PC-9 (cell line): Measurements from ENCODE around the gene TP53BP1.

Source experiments
- EZH2 ChIP-seq: fragments of 200-600 bp; sonication (generic); IDR thresholded peaks from 2 replicates; pipeline ENCODE4 v1.8.0; 2017; ENCODE audit warnings: antibody characterized with exemption, low read depth
- TF ChIP-seq, protein P1 (sequence below): fragments of 200-600 bp; sonication (generic); conservative IDR thresholded peaks from 2 replicates; pipeline ENCODE4 v1.6.1; 2017; ENCODE audit warnings: mixed run types, antibody characterized with exemption, mild to moderate bottlenecking, moderate library complexity

DNA sequence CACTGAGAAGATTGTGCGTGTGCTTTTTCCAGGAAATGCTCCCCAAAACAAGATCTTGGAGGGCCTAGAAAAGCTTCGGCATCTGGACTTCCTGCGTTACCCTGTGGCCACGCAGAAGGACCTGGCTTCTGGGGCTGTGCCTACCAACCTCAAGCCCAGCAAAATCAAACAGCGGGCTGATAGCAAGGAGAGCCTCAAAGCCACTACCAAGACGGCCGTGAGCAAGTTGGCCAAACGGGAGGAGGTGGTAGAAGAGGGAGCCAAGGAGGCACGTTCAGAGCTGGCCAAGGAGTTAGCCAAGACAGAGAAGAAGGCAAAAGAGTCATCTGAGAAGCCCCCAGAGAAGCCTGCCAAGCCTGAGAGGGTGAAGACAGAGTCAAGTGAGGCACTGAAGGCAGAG, 29.3 kb upstream of the TP53BP1 start:
- TF ChIP-seq, protein P1, sequence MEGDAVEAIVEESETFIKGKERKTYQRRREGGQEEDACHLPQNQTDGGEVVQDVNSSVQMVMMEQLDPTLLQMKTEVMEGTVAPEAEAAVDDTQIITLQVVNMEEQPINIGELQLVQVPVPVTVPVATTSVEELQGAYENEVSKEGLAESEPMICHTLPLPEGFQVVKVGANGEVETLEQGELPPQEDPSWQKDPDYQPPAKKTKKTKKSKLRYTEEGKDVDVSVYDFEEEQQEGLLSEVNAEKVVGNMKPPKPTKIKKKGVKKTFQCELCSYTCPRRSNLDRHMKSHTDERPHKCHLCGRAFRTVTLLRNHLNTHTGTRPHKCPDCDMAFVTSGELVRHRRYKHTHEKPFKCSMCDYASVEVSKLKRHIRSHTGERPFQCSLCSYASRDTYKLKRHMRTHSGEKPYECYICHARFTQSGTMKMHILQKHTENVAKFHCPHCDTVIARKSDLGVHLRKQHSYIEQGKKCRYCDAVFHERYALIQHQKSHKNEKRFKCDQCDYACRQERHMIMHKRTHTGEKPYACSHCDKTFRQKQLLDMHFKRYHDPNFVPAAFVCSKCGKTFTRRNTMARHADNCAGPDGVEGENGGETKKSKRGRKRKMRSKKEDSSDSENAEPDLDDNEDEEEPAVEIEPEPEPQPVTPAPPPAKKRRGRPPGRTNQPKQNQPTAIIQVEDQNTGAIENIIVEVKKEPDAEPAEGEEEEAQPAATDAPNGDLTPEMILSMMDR = no peak
- no peak for TF ChIP-seq EZH2
